HG03039 (cell line): ENCODE measurements around the gene DDHD1.
"Not testable (repeated sequence)": the region's sequence is repeated elsewhere in the genome, so short reads cannot be mapped to it uniquely, and the experiment has no call there.

Source experiments
- ATAC-seq: cut with Tn5 transposase; IDR thresholded peaks from one replicate; pipeline ENCODE4 v1.9.1; 2021; ENCODE audit warnings: mild to moderate bottlenecking, moderate library complexity; ENCODE audit not compliant: unreplicated experiment

The DDHD1 gene

GRCh38 chr14:53109105-53110041, 43.8 kb downstream of the DDHD1 start:
- peak; percentile 78 for ATAC-seq

GRCh38 chr14:53108292-53109104, 44.6 kb downstream of the DDHD1 start:
- no peak for ATAC-seq

GRCh38 chr14:53106768-53107167, 46.4 kb downstream of the DDHD1 start:
- ATAC-seq: no peak

- no peak for ATAC-seq
Measured at GRCh38 chr14:53103636-53104340, 49.3 kb downstream of the DDHD1 start.

GRCh38 chr14:53093206-53093605, 59.9 kb downstream of the DDHD1 start:
- ATAC-seq: no peak

DNA sequence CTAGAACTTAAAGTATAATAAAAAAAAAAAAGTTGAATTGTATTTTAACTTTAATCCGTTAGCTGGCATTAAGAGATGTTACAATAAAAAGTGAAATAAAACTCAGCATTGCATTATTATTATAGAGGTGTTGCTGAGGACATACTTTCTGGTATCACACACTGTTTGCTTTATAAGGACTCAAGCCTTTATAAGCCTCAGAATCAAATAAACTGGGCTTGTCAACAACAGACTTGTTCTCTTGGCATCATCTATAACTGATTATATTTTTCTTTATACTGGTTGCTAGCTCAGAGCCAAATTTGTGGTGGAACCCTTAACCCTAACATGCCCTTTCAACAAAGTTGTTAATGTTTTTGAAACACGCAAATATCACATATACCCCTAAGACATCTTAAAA, 62.3 kb downstream of the DDHD1 start:
- no peak for ATAC-seq

DNA sequence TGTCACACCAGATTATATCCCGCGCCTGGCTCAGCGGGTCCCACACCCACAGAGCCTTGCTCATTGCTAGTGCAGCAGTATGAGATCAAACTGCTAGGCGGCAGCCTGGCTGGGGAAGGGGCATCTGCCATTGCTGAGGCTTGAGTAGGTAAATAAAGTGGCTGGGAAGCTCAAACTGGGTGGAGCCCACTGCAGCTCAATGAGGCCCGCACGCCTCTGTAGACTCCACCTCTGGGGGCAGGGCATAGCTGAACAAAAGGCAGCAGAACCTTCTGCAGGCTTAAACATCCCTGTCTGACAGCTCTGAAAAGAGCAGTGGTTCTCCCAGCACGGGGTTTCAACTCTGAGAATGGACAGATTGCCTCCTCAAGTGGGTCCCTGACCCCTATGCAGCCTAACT, 68.2 kb downstream of the DDHD1 start:
- not testable (repeated sequence) for ATAC-seq

DNA sequence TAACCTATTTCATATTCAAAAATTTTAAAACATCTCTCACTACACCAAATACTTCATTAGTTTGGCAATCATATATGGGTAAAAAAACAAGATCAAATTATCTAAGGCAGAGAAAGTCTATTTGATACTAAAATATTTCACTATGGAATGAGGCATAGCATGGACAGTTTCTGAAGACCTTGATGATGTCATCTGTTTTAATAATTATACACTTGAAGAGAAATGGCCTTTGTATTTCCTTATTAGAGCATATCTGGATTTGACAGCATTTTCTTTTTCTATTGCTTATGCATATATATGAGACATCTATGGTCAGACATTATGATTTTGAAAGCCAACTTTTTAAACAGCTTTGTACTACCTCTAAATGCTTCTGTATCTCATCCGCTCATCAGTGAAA, 88.6 kb downstream of the DDHD1 start:
- no peak for ATAC-seq

DNA sequence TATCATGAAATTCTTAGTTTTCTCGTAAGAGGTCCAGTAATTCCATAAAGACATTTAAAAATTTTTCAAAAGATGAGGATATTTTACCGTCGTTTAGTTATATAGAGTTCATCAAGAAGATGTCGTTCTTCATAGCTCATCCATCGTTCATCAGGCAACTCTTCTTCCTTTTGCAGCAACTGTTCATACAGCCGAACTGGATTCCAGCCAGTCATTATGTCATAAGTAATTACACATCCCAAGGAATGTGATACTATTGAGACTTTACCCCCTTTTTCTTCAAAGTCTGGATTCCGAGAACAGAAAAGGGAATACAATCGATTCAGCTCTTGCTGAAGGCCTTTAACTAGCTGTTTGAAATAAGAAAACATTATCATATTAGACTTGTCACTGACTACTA, 90.3 kb downstream of the DDHD1 start:
- ATAC-seq: no peak

DNA sequence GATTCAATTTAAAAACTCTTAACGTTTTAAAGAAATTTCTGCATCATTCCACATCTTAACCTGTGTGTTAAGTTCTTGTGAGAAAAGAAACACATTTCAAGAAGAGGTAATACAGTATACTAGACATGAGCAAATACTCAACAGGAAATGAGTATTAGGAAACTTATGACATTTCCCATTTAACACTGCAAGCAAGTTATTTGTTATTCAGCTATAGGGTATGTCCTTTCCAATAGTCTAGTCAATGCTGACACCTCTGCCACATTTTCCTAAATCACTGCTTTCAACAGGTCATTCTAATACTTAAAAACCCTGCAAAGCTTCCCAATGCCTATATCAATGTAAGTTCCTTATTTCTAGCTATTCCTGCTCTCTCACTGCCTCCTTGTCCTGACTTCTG, 93.1 kb downstream of the DDHD1 start:
- no peak for ATAC-seq

DNA sequence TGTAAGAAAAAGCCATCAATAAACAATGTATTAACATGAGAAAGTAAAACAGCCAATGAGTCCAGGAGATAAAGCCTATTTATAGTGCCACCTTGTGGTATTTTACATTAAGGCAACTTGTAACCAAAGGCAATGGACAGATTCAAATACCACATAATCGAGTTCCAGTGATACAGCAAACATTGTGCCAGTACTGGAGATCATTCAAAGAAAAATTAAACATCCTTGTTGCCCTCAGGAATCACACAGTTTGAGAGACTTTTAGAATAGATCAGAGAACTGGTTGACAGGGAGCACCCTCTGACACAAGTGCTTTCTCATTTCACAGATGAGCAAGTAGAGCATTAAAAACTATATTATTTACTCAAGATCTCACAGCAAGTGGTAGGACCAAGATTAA, 98.1 kb downstream of the DDHD1 start:
- ATAC-seq: no peak

DNA sequence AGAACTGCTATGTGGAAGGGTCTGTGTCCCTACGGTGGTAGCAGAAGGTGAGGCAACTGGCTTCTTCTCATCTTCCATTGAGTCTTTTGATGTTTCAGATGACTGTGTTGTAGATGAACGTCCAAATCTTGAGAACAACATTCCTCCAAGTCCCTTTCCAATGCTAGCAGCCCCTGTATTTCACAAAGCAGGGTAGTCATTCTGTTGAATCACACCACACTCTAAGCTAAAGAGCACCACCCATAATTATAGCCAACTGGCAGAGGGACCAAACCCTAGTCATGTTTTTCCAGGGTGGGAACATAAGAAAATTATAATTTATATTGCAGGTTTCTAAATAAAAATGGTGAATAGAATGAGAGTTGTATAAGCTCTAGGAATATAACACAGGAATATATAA, 98.7 kb downstream of the DDHD1 start:
- no peak for ATAC-seq

DNA sequence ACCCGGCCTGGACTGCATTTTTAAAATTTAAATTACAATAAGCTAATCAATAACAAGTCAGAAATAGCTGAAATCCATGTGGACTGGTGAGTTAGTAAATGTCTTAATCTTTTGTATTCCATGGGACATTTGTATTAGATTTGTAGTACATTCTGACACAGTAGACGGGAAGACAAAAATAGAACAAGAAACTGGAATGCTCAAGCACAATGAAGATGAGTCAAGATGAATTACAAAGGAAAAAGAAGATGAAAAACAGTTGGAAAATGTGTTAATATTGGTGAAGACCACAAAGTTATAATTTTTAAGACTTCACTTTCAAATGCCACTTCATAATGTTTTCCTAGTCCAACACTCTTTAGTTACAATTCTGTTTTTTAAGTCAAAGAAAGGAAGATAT, 104.5 kb downstream of the DDHD1 start:
- no peak for ATAC-seq

DNA sequence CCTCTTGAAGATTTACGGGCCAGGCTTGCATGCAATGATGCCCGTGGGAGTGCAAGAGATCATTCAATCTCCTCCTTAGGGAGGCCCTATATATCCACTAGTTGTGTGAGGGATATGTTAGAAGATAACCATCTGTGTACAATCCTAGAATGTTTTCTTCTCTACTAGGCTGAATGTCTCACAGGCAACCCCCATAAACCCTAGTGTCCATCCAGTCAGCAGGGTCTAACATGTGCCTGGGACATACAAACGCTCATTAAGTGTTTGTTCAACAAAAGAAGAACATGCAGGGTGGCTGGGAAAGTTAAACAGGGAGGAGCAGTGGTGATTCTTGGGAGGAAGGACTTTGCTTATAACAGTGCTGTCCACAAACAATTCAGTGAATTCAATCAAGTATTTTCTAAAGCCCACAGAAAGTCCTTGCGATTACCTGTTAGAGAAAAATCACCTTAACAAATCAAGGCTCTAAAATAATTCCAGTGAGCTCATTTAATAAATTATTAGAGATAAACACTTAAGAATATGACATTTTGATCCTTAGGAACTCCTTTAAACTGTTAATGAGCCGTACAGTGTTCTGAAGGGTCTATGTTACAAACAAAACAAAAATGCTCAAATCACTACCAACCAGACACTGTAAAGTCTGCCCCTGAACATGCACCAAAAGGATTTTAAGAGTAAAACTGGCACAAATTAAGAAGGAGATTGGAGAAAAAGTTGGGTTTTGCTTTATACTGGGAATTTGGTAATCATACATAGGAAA, 105.6 kb downstream of the DDHD1 start:
- no peak for ATAC-seq

DNA sequence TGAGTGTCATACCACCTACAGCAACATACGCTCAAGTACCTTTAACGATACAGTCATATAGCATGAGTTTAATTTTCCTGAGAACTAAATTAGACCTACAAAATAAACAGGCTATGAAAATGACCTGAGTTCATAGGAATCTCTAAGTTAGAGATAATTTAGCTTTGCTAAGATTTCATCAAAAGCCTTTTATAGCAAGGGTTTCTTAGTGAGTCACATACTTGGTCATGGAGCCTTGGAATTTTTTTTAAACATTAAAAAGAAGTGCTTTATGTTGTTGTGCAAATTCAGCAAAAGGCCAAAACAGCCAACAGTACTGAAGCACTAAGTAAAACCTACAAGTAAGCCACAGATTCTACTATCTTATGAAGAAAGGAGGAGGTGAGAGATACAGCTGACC, 108.6 kb downstream of the DDHD1 start:
- ATAC-seq: no peak

DNA sequence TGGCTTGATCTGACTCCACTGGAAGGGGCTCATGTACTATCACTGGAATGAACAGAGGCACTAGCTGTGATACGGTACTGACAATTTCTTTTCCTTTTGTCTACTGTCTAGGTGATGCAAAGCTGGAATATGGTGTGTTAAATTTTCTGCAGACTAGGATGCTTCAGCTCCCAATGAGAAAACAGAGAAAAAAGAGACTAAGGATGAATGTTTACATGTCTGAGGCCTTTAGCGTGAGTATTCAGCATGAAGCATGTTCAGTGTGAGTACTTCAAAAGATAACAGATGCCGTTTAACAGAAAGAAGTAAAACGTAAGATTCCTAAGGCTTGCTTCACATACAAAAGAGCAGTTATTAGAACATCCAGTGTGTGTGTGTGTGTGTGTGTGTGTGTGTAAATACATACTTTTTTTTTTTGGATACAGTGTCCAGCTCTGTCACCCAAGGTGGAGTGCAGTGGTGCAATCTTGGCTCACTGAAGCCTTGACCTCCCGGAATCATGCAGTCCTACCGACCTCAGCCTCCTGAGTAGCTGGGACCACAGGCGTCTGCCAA, 110.0 kb downstream of the DDHD1 start:
- no peak for ATAC-seq

- no peak for ATAC-seq
Measured at GRCh38 chr14:53042480-53042879, 110.6 kb downstream of the DDHD1 start.

DNA sequence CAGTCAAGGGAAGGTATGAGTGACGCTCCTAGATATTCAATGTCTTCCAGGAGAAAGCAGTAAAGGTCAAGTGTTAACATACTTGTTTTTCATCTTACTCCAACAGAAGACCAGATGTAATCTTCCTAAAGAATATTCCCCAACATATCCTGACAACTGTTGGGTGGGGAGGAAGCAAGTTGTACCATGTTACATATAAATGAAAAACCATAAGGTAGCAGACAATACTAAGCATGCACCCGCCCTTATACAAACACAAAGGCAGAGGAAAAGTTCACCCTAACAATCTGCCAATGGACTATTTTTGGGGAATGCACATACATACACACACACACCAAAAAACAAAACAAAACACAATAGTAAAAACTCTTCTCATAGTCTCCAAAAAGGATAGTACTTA, 112.1 kb downstream of the DDHD1 start:
- ATAC-seq: no peak

DNA sequence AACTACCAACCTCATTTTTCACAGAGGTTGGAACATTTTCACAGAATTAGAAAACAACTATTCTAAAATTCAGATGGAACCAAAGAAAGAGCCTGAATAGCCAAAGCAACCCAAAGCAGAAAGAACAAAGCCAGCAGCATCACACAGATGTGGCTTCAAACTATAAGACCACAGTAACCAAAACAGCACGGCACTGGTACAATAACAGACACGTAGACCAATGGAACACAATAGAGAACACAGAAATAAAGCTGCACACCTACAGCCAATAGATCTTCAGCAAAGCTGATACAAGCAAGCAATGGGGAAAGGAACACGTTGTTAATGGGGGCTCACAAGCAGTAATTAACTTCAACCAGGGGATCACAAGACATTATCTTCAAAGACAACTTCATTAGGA, 114.5 kb downstream of the DDHD1 start:
- no peak for ATAC-seq

GRCh38 chr14:53037016-53037415, 116.1 kb downstream of the DDHD1 start:
- ATAC-seq: no peak
